RWPE2 (cell line): ENCODE measurements around the gene CYFIP1.

Experiments
- ATAC-seq: fragments of 200-7000 bp; cut with Tn5 transposase; 3 replicates; pipeline ENCODE4 v1.9.1; 2021; ENCODE audit warnings: low read depth
- DNase-seq: peaks from one replicate; pipeline ENCODE4 v3.0.0-alpha.2; 2020; ENCODE audit warnings: low spot score
- H3K27ac ChIP-seq: fragments of 450-650 bp; 2 replicates; pipeline ENCODE4 v1.5.1; 2017; ENCODE audit warnings: mild to moderate bottlenecking; ENCODE audit not compliant: poor library complexity, severe bottlenecking
- H3K27me3 ChIP-seq: fragments of 250-450 bp; sonication (Bioruptor Pico); 2 replicates; pipeline ENCODE4 v1.5.1; 2021; ENCODE audit warnings: mild to moderate bottlenecking, moderate library complexity; ENCODE audit not compliant: insufficient read depth, poor library complexity, severe bottlenecking
- H3K36me3 ChIP-seq: fragments of 250-450 bp; sonication (Bioruptor Pico); 2 replicates; pipeline ENCODE4 v1.5.1; 2020; ENCODE audit warnings: low read depth, mild to moderate bottlenecking, moderate library complexity
- H3K4me1 ChIP-seq: fragments of 250-450 bp; sonication (Bioruptor Pico); 2 replicates; pipeline ENCODE4 v1.5.1; 2021; ENCODE audit warnings: mild to moderate bottlenecking, moderate library complexity; ENCODE audit not compliant: insufficient read depth, poor library complexity, severe bottlenecking
- H3K4me3 ChIP-seq: fragments of 250-450 bp; sonication (Bioruptor Pico); 2 replicates; pipeline ENCODE4 v1.5.1; 2021; ENCODE audit warnings: mild to moderate bottlenecking, moderate library complexity; ENCODE audit not compliant: severe bottlenecking
- H3K9me3 ChIP-seq: fragments of 250-450 bp; sonication (Bioruptor Pico); 2 replicates; pipeline ENCODE4 v1.5.1; 2021; ENCODE audit warnings: mild to moderate bottlenecking, moderate library complexity; ENCODE audit not compliant: severe bottlenecking
- CTCF ChIP-seq: fragments of 450-650 bp; IDR thresholded peaks from one replicate; pipeline ENCODE4 v1.5.1; 2017; ENCODE audit warnings: mild to moderate bottlenecking, moderate library complexity; ENCODE audit not compliant: poor library complexity, severe bottlenecking

Gene CYFIP1

GRCh38 chr15:22881739-22882440, 98.3 kb downstream of the CYFIP1 start:
- H3K27ac ChIP-seq: no peak overlapping the region
- H3K4me1 ChIP-seq: no peaks in the 10 kb centered on the region
- no peak for TF ChIP-seq CTCF
- H3K4me3 ChIP-seq: no peak overlapping the region
- H3K27me3 ChIP-seq: no peaks in the 10 kb centered on the region
- DNase-seq (no peak), ATAC-seq (no peak)
- H3K9me3 ChIP-seq: no peaks in the 10 kb centered on the region
- H3K36me3 ChIP-seq: peaks cover 73% of the 10 kb centered on the region

- no peak for DNase-seq
- Histone ChIP-seq H3K9me3 (no peaks in the 10 kb centered on the region), H3K27me3 (no peaks in the 10 kb centered on the region), H3K4me1 (no peaks in the 10 kb centered on the region), H3K36me3 (peaks cover 73% of the 10 kb centered on the region), H3K27ac (no peak overlapping the region), H3K4me3 (no peak overlapping the region)
- no peak for TF ChIP-seq CTCF
- ATAC-seq: no peak
Observed at GRCh38 chr15:22880981-22881738, 99.0 kb downstream of the CYFIP1 start.

GRCh38 chr15:22880068-22880980, 99.8 kb downstream of the CYFIP1 start:
- no peaks in the 10 kb centered on the region for H3K9me3 ChIP-seq
- TF ChIP-seq CTCF: no peak
- no peak for DNase-seq
- H3K36me3 ChIP-seq: peaks cover 76% of the 10 kb centered on the region
- no peak for ATAC-seq
- no peak overlapping the region for H3K4me3 ChIP-seq
- H3K27ac ChIP-seq: no peak overlapping the region
- no peaks in the 10 kb centered on the region for H3K4me1 ChIP-seq
- no peaks in the 10 kb centered on the region for H3K27me3 ChIP-seq

GRCh38 chr15:22878103-22878502, 102.1 kb downstream of the CYFIP1 start:
- no peak for TF ChIP-seq CTCF
- ATAC-seq (no peak), DNase-seq (no peak)
- H3K4me1 ChIP-seq: no peaks in the 10 kb centered on the region
- H3K9me3 ChIP-seq: no peaks in the 10 kb centered on the region
- H3K36me3 ChIP-seq: peaks cover 90% of the 10 kb centered on the region
- no peak overlapping the region for H3K27ac ChIP-seq
- H3K27me3 ChIP-seq: no peaks in the 10 kb centered on the region
- no peak overlapping the region for H3K4me3 ChIP-seq
